H1 (cell line): ENCODE data around the gene DYNC2H1. TPM values are rescaled to one million over a fixed set of nuclear protein-coding genes. Genes with fewer than 3 reads are reported as not detected.

Experiments used
- CHD1 ChIP-seq: IDR thresholded peaks from 2 replicates; pipeline ENCODE4 v1.6.1; 2012; ENCODE audit warnings: low read depth, low read length, improper control_type of control experiment
- GABPA ChIP-seq: IDR thresholded peaks from 2 replicates; pipeline ENCODE4 v1.6.1; 2011; ENCODE audit warnings: mild to moderate bottlenecking, low read length, moderate library complexity, borderline replicate concordance; ENCODE audit not compliant: insufficient read depth
- GTF2F1 ChIP-seq: IDR thresholded peaks from 2 replicates; pipeline ENCODE4 v1.6.1; 2012; ENCODE audit warnings: low read depth, low read length, improper control_type of control experiment, borderline replicate concordance
- JUN ChIP-seq: IDR thresholded peaks from 2 replicates; pipeline ENCODE4 v1.6.1; 2011; ENCODE audit warnings: low read depth, mild to moderate bottlenecking, improper control_type of control experiment, low read length
- KDM5A ChIP-seq: fragments of 200-600 bp; IDR thresholded peaks from 2 replicates; pipeline ENCODE4 v1.7.1; 2012; ENCODE audit warnings: mild to moderate bottlenecking, low read length, inconsistent platforms, mixed read lengths
- POLR2A ChIP-seq, 2 experiments: IDR thresholded peaks; 1 replicate in 1 of 2; 2 replicates in 1 of 2; pipeline ENCODE4 v1.6.1; 2011; ENCODE audit warnings: low read depth in 2 of 2, low read length in 2 of 2, mild to moderate bottlenecking in 2 of 2; ENCODE audit errors: control extremely low read depth in 1 of 2
- RFX5 ChIP-seq: IDR thresholded peaks from 2 replicates; pipeline ENCODE4 v1.6.1; 2011; ENCODE audit warnings: low read depth, low read length, improper control_type of control experiment, borderline replicate concordance
- RNF2 ChIP-seq: fragments of 200-900, 300-1000 bp; sonication (generic); IDR thresholded peaks from 2 replicates; pipeline ENCODE4 v1.7.1; 2016; ENCODE audit warnings: borderline replicate concordance, low read depth, mild to moderate bottlenecking, antibody characterized with exemption, low read length; ENCODE audit not compliant: poor library complexity, severe bottlenecking; ENCODE audit errors: missing control alignments
- RXRA ChIP-seq: IDR thresholded peaks from 2 replicates; pipeline ENCODE4 v1.6.1; 2011; ENCODE audit warnings: low read depth, mild to moderate bottlenecking, low read length, moderate library complexity; ENCODE audit not compliant: insufficient read depth
- SP2 ChIP-seq: IDR thresholded peaks from 2 replicates; pipeline ENCODE4 v1.6.1; 2012; ENCODE audit warnings: mild to moderate bottlenecking, low read length, inconsistent platforms
- TAF7 ChIP-seq: optimal IDR thresholded peaks from 2 replicates; pipeline ENCODE3; 2011; ENCODE audit warnings: low read depth, mild to moderate bottlenecking, inconsistent platforms, low read length, moderate library complexity, borderline replicate concordance
- YY1 ChIP-seq: IDR thresholded peaks from 2 replicates; pipeline ENCODE4 v1.6.1; 2011; ENCODE audit warnings: low read depth, mild to moderate bottlenecking, low read length
- polyA plus RNA-seq, 7 experiments: library from polyadenylated mRNA; depleted of rRNA in 3 of 7; stranded (reverse) in 5 of 7; unstranded in 2 of 7; fragments of >200 nt in 5 of 7; fragments of 200-250 nt in 2 of 7; gene quantifications; 1 replicate in 5 of 7; 2 replicates in 1 of 7; 4 replicates in 1 of 7; pipeline versions ENCODE4 v1.2.1 to v1.2.3, GENCODE V29; 2011 to 2013; ENCODE audit warnings: missing spikeins in 2 of 7, mixed read lengths in 2 of 7
- total RNA-seq: library from RNA; stranded (reverse); fragmentation: NEBNext Ultra II Directional; extraction: Animal tissue kit (Norgen Biotek cat#: 25700); gene quantifications from 2 replicates; pipeline ENCODE4 v1.2.1, GENCODE V29; 2021

Gene DYNC2H1
- total and polyA plus RNA-seq, 2 of the 8 experiments (the other 6 are each of a cell fraction or from before 2014, with no cell fraction given), result 6.2 to 12.0 TPM

DNA sequence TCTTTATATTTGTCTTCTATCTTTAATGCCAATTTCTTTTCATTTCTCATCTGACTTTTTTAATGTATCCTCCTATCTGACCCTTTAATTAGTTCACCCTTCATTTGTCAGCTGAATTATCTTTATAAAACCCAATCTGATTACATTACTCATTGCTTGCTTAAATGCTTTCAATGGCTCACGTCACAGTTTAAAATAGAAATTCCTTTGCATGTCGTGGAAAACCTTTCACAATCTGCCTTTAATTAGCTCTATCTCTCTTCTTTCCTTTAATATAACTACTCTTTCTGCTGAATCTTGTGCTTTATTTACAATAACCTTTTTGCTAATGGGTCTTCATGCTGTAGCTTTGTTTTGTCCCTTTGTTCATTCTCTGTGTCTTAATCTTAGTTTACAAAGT is 125.7 kb downstream of the DYNC2H1 start (continued):
- TF ChIP-seq YY1 (no peak), JUN (no peak), CHD1 (no peak), RFX5 (no peak), RXRA (no peak), KDM5A (no peak), GABPA (no peak), RNF2 (no peak), SP2 (no peak), POLR2A (IDR thresholded peaks at IDR 0.05; ENCODE audit: control extremely low read depth in 1 of 2, low read depth in 2 of 2, low read length in 2 of 2) (no peak), TAF7 (no peak), GTF2F1 (no peak)
